Measurements from ENCODE around the gene KIAA1671. TPM values are rescaled to one million over a fixed set of nuclear protein-coding genes. Genes with fewer than 3 reads are reported as not detected.

Gene KIAA1671
- total and polyA plus RNA-seq, 2 of the 13 experiments (the other 11 are each of a cell fraction or from before 2014, with no cell fraction given), result 13.5 to 13.6 TPM

DNA sequence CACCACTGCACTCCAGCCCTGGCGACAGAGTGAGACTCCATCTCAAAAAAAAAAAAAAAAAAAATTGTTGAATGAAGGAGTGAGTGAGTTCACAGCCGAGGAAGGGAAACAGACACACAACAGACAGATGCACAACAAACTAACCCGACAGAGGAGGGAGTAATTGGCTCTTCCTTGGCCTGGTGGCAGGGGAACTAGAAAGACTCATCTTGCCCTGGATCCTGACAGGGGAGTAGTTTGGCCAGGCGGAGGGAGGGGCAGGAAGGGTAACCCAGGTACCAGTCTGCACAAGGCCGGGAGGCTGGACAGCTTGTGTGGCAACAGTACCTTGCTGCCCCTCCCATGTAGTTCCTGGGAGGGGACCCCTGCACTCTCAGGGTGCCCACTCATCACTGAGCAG, 106.9 kb downstream of the KIAA1671 start:
- 95% methylated on average over 5 of the region's 5 CpGs for WGBS (ENCODE audit: low lambda C conversion rate)
- H3K27ac ChIP-seq (ENCODE audit: extremely low read length, insufficient read depth, low read length), result no peak overlapping the region
- H3K9me3 ChIP-seq (ENCODE audit: low read length), result no peaks in the 10 kb centered on the region
- no peak overlapping the region for H3K4me3 ChIP-seq (replicated peaks in 1 of 3; ENCODE audit: insufficient read depth in 1 of 3, low read depth in 2 of 3, low read length in 3 of 3)
- ChIA-PET POLR2A (no interaction called here), CTCF (ENCODE audit: low intra/inter-chr PET ratio, low total read pairs) (no interaction called here)
- intact Hi-C loops (cut with micrococcal nuclease; ENCODE audit: unreplicated experiment), result loop anchor here (5.0 kb wide), 1 partner anchor 292 kb away; no protein-coding TSS in a partner anchor
- peaks cover 5% of the 10 kb centered on the region; the same call in 1 of the 2 replicates for H3K4me1 ChIP-seq (ENCODE audit: insufficient read depth, low read length)
- H3K36me3 ChIP-seq (replicated peaks in 1 of 2; ENCODE audit: control insufficient read depth in 1 of 2, insufficient read depth in 2 of 2, low read length in 2 of 2), result no peaks in the 10 kb centered on the region
- no peak overlapping the region for H3K4me2 ChIP-seq (ENCODE audit: low read depth, low read length)
- TF ChIP-seq SALL2 (CRISPR knock-in tag; IDR thresholded peaks at IDR 0.05) (no peak), TAF1 (CRISPR knock-in tag; IDR thresholded peaks at IDR 0.05) (no peak), FOSL1 (CRISPR knock-in tag; IDR thresholded peaks at IDR 0.05; ENCODE audit: borderline replicate concordance) (no peak), FOXO1 (CRISPR knock-in tag; IDR thresholded peaks at IDR 0.05) (no peak), ZNF143 (CRISPR knock-in tag; IDR thresholded peaks at IDR 0.05) (no peak), SIN3A (IDR thresholded peaks at IDR 0.05; ENCODE audit: borderline replicate concordance, low read depth, low read length) (no peak), ZNF251 (CRISPR knock-in tag; IDR thresholded peaks at IDR 0.05) (no peak), KLF15 (CRISPR knock-in tag; IDR thresholded peaks at IDR 0.05; ENCODE audit: borderline replicate concordance) (no peak), ZBTB7B (CRISPR knock-in tag; IDR thresholded peaks at IDR 0.05) (no peak)
- TF ChIP-seq, protein P1, sequence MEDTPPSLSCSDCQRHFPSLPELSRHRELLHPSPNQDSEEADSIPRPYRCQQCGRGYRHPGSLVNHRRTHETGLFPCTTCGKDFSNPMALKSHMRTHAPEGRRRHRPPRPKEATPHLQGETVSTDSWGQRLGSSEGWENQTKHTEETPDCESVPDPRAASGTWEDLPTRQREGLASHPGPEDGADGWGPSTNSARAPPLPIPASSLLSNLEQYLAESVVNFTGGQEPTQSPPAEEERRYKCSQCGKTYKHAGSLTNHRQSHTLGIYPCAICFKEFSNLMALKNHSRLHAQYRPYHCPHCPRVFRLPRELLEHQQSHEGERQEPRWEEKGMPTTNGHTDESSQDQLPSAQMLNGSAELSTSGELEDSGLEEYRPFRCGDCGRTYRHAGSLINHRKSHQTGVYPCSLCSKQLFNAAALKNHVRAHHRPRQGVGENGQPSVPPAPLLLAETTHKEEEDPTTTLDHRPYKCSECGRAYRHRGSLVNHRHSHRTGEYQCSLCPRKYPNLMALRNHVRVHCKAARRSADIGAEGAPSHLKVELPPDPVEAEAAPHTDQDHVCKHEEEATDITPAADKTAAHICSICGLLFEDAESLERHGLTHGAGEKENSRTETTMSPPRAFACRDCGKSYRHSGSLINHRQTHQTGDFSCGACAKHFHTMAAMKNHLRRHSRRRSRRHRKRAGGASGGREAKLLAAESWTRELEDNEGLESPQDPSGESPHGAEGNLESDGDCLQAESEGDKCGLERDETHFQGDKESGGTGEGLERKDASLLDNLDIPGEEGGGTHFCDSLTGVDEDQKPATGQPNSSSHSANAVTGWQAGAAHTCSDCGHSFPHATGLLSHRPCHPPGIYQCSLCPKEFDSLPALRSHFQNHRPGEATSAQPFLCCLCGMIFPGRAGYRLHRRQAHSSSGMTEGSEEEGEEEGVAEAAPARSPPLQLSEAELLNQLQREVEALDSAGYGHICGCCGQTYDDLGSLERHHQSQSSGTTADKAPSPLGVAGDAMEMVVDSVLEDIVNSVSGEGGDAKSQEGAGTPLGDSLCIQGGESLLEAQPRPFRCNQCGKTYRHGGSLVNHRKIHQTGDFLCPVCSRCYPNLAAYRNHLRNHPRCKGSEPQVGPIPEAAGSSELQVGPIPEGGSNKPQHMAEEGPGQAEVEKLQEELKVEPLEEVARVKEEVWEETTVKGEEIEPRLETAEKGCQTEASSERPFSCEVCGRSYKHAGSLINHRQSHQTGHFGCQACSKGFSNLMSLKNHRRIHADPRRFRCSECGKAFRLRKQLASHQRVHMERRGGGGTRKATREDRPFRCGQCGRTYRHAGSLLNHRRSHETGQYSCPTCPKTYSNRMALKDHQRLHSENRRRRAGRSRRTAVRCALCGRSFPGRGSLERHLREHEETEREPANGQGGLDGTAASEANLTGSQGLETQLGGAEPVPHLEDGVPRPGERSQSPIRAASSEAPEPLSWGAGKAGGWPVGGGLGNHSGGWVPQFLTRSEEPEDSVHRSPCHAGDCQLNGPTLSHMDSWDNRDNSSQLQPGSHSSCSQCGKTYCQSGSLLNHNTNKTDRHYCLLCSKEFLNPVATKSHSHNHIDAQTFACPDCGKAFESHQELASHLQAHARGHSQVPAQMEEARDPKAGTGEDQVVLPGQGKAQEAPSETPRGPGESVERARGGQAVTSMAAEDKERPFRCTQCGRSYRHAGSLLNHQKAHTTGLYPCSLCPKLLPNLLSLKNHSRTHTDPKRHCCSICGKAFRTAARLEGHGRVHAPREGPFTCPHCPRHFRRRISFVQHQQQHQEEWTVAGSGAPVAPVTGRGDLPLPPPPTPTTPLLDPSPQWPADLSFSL (CRISPR knock-in tag; IDR thresholded peaks at IDR 0.05), result no peak
- H4K20me1 ChIP-seq (ENCODE audit: insufficient read depth, low read length), result no peaks in the 10 kb centered on the region; the same call in 1 of the 2 replicates
- FAIRE-seq, result no peak
- DNase-seq (ENCODE audit: low spot score), result no peak
- H2AFZ ChIP-seq (ENCODE audit: low read length), result no peak overlapping the region
- in situ Hi-C loops (cut with HindIII; ENCODE audit: extremely low pct_ligation_motif_present, low pct_unique_long_range_greater_than_20kb), result loop anchor here (10.0 kb wide), 1 partner anchor 115 kb away; the partner anchor contains the start of gene LHFPL7
- no peaks in the 10 kb centered on the region for H3K79me2 ChIP-seq (ENCODE audit: insufficient read depth, low read length)
- no TSS peak for BruUV-seq (replicated peaks)
- H3K27me3 ChIP-seq (ENCODE audit: control insufficient read depth in 1 of 2, insufficient read depth in 2 of 2, low read length in 2 of 2), result no peaks in the 10 kb centered on the region
- H3K9ac ChIP-seq (ENCODE audit: insufficient read depth, low read depth, low read length), result no peak overlapping the region
- ATAC-seq, result no peak
